DOHH2 (cell line): ENCODE results near the gene HS2ST1.
A peak's percentile ranks its signal among the peaks of the same experiment; 100 is the strongest.

ENCODE experiments used
- H3F3A ChIP-seq: fragments of 200-600 bp; sonication (generic), shearing (Covaris generic); 2 replicates; pipeline ENCODE4 v1.6.0; 2016; ENCODE audit warnings: antibody characterized with exemption, mild to moderate bottlenecking; ENCODE audit not compliant: control insufficient read depth, insufficient read depth
- H3K27ac ChIP-seq: fragments of 200-600 bp; sonication (generic); 2 replicates; pipeline ENCODE4 v1.5.1; 2014; ENCODE audit warnings: low read depth, mild to moderate bottlenecking, low read length, moderate library complexity
- H3K27me3 ChIP-seq: fragments of 200-600 bp; sonication (generic); 2 replicates; pipeline ENCODE4 v1.6.1; 2014; ENCODE audit warnings: mild to moderate bottlenecking, low read length, mixed read lengths; ENCODE audit not compliant: control insufficient read depth
- H3K36me3 ChIP-seq: fragments of 200-600 bp; sonication (generic); 2 replicates; pipeline ENCODE4 v1.6.1; 2014; ENCODE audit warnings: mild to moderate bottlenecking, low read length, moderate library complexity, mixed read lengths; ENCODE audit not compliant: control insufficient read depth
- H3K4me1 ChIP-seq: fragments of 200-600 bp; sonication (generic); 2 replicates; pipeline ENCODE4 v1.6.1; 2014; ENCODE audit warnings: mild to moderate bottlenecking, low read length, mixed read lengths; ENCODE audit not compliant: control insufficient read depth
- H3K4me2 ChIP-seq: fragments of 200-600 bp; sonication (generic); 2 replicates; pipeline ENCODE4 v1.6.0; 2014; ENCODE audit warnings: mild to moderate bottlenecking, low read length, moderate library complexity
- H3K4me3 ChIP-seq: fragments of 200-600 bp; sonication (generic); 2 replicates; pipeline ENCODE4 v1.5.1; 2014; ENCODE audit warnings: mild to moderate bottlenecking, low read length, mixed read lengths
- H3K79me2 ChIP-seq: fragments of 200-600 bp; sonication (generic); 2 replicates; pipeline ENCODE4 v1.6.1; 2014; ENCODE audit warnings: mild to moderate bottlenecking, low read length, mixed read lengths; ENCODE audit not compliant: control insufficient read depth
- H3K9me2 ChIP-seq: fragments of 200-600 bp; sonication (generic); replicated peaks from 2 replicates; pipeline ENCODE4 v1.6.1; 2014; ENCODE audit warnings: mild to moderate bottlenecking, low read length, mixed read lengths; ENCODE audit not compliant: control insufficient read depth
- H3K9me3 ChIP-seq: fragments of 200-600 bp; sonication (generic); 2 replicates; pipeline ENCODE4 v1.6.1; 2014; ENCODE audit warnings: antibody characterized with exemption, low read length, mixed read lengths; ENCODE audit not compliant: control insufficient read depth, insufficient read depth
- H4K20me1 ChIP-seq: fragments of 200-600 bp; sonication (generic); 2 replicates; pipeline ENCODE4 v1.6.0; 2014; ENCODE audit warnings: low read depth, mild to moderate bottlenecking, antibody characterized with exemption, low read length, moderate library complexity; ENCODE audit not compliant: control insufficient read depth, insufficient read depth
- EZH2phosphoT487 ChIP-seq: fragments of 200-600 bp; sonication (generic); IDR thresholded peaks from 2 replicates; pipeline ENCODE4 v1.6.1; 2017; ENCODE audit warnings: borderline replicate concordance, mild to moderate bottlenecking, antibody characterized with exemption, low read length, moderate library complexity, mixed read lengths
- TF ChIP-seq, protein P1 (sequence below): fragments of 200-600 bp; sonication (generic); IDR thresholded peaks from one replicate; pipeline ENCODE4 v1.5.1; 2014; ENCODE audit warnings: antibody characterized with exemption, mild to moderate bottlenecking, low read depth, low read length; ENCODE audit not compliant: poor library complexity, severe bottlenecking

The HS2ST1 gene

DNA sequence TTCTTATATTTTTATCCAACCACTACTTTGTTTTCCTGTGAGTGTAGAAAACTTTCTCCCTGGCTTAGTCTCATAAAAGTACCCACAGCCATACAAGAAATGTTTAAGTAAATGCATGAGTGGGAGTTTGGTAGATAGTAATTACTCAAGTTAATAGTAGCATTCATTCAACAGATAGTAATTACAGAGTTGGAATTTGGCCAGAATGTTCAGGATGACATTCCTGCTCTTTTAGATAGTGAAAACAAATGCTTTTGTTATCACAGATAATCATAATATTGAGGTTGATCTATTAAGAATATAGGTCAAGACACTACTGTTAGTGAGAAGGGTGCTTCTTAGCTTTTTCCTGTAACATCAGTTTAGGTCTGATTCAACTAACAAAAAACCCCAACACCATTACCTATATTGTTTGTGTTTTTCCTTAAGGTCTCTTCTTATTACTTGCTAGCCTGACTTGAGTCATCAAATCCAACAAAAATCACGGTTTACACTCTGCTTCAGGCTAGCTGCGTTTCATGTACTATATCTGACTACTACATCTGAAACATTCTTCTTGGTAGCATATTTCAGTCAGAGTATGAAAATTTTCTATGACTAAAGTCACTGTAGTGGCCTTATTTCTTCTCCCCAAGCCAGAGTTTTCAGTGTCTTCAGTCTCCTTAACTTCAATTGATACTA, 163.7 kb downstream of the HS2ST1 start:
- H4K20me1 ChIP-seq = no peaks in the 10 kb centered on the region
- no peak overlapping the region for H3K4me3 ChIP-seq
- H3K27ac ChIP-seq = 0 out of 2 replicates have a peak overlapping the region, but pooled peaks have one; percentile 2
- H3K4me2 ChIP-seq = no peak overlapping the region
- H3K9me2 ChIP-seq = no peaks in the 10 kb centered on the region
- H3K36me3 ChIP-seq = peaks cover 78% of the 10 kb centered on the region
- H3F3A ChIP-seq = peaks cover 15% of the 10 kb centered on the region; the same call in 1 of the 2 replicates
- peaks cover 74% of the 10 kb centered on the region for H3K79me2 ChIP-seq
- peaks cover 47% of the 10 kb centered on the region for H3K4me1 ChIP-seq
- no peak for TF ChIP-seq EZH2phosphoT487
- TF ChIP-seq, protein P1, sequence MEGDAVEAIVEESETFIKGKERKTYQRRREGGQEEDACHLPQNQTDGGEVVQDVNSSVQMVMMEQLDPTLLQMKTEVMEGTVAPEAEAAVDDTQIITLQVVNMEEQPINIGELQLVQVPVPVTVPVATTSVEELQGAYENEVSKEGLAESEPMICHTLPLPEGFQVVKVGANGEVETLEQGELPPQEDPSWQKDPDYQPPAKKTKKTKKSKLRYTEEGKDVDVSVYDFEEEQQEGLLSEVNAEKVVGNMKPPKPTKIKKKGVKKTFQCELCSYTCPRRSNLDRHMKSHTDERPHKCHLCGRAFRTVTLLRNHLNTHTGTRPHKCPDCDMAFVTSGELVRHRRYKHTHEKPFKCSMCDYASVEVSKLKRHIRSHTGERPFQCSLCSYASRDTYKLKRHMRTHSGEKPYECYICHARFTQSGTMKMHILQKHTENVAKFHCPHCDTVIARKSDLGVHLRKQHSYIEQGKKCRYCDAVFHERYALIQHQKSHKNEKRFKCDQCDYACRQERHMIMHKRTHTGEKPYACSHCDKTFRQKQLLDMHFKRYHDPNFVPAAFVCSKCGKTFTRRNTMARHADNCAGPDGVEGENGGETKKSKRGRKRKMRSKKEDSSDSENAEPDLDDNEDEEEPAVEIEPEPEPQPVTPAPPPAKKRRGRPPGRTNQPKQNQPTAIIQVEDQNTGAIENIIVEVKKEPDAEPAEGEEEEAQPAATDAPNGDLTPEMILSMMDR = no peak
- no peaks in the 10 kb centered on the region for H3K27me3 ChIP-seq
- H3K9me3 ChIP-seq = no peaks in the 10 kb centered on the region

DNA sequence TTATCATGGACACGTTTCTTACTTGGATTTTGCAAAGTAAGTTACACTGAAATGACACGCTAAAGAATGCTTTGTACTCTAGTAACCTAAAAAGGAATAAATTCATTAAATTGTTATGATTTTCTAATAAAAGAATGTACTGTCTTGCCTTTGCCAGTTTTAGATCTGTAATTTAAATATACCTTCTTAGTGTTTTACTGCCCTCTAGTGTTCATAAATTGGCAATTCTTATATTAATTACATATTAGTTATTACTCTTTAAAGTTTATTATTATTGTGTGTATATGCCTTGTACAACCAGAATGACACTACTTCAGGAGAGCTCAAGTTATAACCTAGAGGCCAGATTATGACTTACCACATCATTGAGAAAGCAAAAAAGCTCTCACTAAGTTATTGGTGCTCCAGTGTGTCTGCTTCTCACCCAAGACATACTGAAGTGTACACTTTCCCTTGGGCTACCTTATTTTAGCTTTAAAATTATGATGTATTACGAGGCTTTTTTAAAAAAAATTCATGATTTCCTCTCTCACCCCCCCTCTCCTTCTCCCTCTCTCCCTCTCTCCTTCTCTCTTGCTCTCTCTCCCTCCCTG, 169.9 kb downstream of the HS2ST1 start:
- peak overlapping the region; percentile 34 for H3K4me2 ChIP-seq
- TF ChIP-seq, protein P1 = peak; percentile 8
- no peak for TF ChIP-seq EZH2phosphoT487
- peaks cover 60% of the 10 kb centered on the region for H3K79me2 ChIP-seq
- H3F3A ChIP-seq = peaks cover 22% of the 10 kb centered on the region; the same call in 1 of the 2 replicates
- peak overlapping the region; percentile 4; the same call in 1 of the 2 replicates for H3K4me3 ChIP-seq
- H3K36me3 ChIP-seq = peaks cover 68% of the 10 kb centered on the region
- H3K27me3 ChIP-seq = no peaks in the 10 kb centered on the region
- H3K9me2 ChIP-seq = no peaks in the 10 kb centered on the region
- H3K9me3 ChIP-seq = no peaks in the 10 kb centered on the region
- peak overlapping the region; percentile 74 for H3K27ac ChIP-seq
- H3K4me1 ChIP-seq = peaks cover 53% of the 10 kb centered on the region
- no peaks in the 10 kb centered on the region for H4K20me1 ChIP-seq

DNA sequence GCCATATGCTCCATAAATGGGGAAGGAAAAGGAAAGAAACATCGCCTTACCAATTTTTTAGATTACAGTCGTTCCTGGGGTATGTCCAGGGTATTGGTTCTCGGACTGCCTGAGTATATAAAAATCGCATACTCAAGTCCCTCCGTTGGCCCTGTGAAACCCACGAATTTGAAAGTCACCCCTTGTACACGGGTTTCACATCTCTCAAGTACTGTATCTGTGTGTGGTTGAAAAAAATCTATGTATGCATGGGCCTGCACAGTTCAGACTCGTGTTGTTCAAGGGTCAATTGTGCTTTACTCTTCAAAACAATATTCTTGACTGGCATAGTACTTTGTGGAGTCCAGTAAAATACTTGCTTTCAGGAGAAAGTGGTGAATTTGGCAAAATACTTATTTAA, 171.7 kb downstream of the HS2ST1 start:
- Histone ChIP-seq H3K9me3 (no peaks in the 10 kb centered on the region), H4K20me1 (no peaks in the 10 kb centered on the region), H3K4me3 (no peak overlapping the region), H3K4me2 (no peak overlapping the region), H3K4me1 (peaks cover 64% of the 10 kb centered on the region), H3K36me3 (peaks cover 62% of the 10 kb centered on the region), H3K27me3 (no peaks in the 10 kb centered on the region), H3K27ac (no peak overlapping the region), H3K79me2 (peaks cover 53% of the 10 kb centered on the region), H3F3A (peaks cover 17% of the 10 kb centered on the region; the same call in 1 of the 2 replicates), H3K9me2 (no peaks in the 10 kb centered on the region)
- TF ChIP-seq, protein P1 = no peak
- TF ChIP-seq EZH2phosphoT487 = no peak
